Bronchial epithelial cell (primary cell): ENCODE data around the gene BFSP1. TPM values are rescaled to one million over a fixed set of nuclear protein-coding genes. Genes with fewer than 3 reads are reported as not detected.

ENCODE experiments used
- DNase-seq: peaks from one replicate; pipeline ENCODE4 v3.0.0-alpha.2; 2010; ENCODE audit warnings: low read depth
- FAIRE-seq: peaks from 2 replicates; lab custom pipeline; 2011; peaks lifted over from hg19 to GRCh38; lab: Jason Lieb, UNC
- H3K27me3 ChIP-seq: 2 replicates; pipeline ENCODE4 v1.5.1; 2011; ENCODE audit warnings: low read length; ENCODE audit not compliant: control insufficient read depth, insufficient read depth
- H3K36me3 ChIP-seq: 2 replicates; pipeline ENCODE4 v1.5.1; 2011; ENCODE audit warnings: low read length; ENCODE audit not compliant: control insufficient read depth, insufficient read depth
- H3K4me3 ChIP-seq: 2 replicates; pipeline ENCODE4 v1.5.1; 2011; ENCODE audit warnings: mild to moderate bottlenecking, low read depth, low read length, control low read depth
- total RNA-seq: library from RNA; depleted of rRNA; stranded (reverse); fragments of >200 nt; gene quantifications from 2 replicates; pipeline ENCODE4 v1.2.1, GENCODE V29; 2014
- TF ChIP-seq, protein P1 (sequence below): IDR thresholded peaks from 2 replicates; pipeline ENCODE4 v1.5.1; 2011; ENCODE audit warnings: mild to moderate bottlenecking, moderate library complexity, low read length, control low read depth, inconsistent platforms; ENCODE audit not compliant: insufficient read depth, severe bottlenecking

The BFSP1 gene
- total RNA-seq, 1 donor from 2014 or later, result 2.9 TPM

DNA sequence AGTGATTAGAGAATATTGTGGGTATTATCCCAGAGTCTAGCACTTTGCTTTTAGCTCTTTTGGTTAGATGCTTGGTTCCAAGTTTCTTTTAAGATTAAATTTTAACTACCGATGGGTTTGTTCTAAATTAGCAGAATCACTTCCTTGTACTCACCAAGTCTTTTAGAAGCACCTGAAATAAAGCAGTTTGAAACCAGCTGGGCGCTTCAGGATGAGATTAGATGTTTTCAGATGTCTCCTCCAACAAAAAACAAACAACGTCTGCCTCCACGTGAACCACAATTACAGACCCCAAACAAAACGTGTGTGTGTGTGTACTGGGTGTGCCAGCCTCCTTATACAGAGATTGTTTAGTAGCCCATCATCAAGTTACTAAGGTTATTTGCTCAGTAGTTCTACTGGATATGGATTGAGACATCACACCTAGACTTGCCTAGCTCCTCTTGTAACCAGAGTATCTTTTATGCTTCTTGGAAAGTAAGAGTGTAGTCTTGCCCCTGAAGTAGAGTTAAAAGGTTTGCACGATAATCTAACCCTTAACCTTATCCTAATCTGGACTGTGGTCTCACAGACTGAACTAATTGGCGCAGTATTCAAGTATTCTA lies 41.0 kb upstream of the BFSP1 start:
- Histone ChIP-seq H3K4me3 (peak overlapping the region; percentile 99), H3K27me3 (no peaks in the 10 kb centered on the region), H3K36me3 (peaks cover 4% of the 10 kb centered on the region)
- TF ChIP-seq, protein P1, sequence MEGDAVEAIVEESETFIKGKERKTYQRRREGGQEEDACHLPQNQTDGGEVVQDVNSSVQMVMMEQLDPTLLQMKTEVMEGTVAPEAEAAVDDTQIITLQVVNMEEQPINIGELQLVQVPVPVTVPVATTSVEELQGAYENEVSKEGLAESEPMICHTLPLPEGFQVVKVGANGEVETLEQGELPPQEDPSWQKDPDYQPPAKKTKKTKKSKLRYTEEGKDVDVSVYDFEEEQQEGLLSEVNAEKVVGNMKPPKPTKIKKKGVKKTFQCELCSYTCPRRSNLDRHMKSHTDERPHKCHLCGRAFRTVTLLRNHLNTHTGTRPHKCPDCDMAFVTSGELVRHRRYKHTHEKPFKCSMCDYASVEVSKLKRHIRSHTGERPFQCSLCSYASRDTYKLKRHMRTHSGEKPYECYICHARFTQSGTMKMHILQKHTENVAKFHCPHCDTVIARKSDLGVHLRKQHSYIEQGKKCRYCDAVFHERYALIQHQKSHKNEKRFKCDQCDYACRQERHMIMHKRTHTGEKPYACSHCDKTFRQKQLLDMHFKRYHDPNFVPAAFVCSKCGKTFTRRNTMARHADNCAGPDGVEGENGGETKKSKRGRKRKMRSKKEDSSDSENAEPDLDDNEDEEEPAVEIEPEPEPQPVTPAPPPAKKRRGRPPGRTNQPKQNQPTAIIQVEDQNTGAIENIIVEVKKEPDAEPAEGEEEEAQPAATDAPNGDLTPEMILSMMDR, result no peak
- DNase-seq, result peak; percentile 59
- FAIRE-seq, result no peak

DNA sequence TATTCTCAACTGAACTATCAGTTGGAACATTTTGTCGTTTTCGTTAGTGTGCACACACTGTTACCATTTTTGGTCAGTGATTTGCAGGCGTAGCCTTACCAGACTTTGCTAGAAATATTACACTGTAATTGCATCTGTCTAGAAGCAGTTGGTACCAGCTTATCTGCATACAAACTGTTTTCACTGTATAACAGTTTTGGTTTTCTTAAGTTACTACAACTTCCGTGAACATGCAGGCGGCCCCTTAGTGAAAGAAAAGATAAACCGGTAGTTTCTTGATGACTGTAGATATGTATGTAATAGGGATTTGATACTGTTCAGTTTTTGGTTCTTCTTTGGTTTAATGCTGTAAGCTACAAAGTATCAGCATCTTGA lies 40.0 kb upstream of the BFSP1 start:
- Histone ChIP-seq H3K36me3 (peaks cover 4% of the 10 kb centered on the region), H3K4me3 (peak overlapping the region; percentile 99), H3K27me3 (no peaks in the 10 kb centered on the region)
- TF ChIP-seq, protein P1, result no peak
- DNase-seq (no peak), FAIRE-seq (no peak)

DNA sequence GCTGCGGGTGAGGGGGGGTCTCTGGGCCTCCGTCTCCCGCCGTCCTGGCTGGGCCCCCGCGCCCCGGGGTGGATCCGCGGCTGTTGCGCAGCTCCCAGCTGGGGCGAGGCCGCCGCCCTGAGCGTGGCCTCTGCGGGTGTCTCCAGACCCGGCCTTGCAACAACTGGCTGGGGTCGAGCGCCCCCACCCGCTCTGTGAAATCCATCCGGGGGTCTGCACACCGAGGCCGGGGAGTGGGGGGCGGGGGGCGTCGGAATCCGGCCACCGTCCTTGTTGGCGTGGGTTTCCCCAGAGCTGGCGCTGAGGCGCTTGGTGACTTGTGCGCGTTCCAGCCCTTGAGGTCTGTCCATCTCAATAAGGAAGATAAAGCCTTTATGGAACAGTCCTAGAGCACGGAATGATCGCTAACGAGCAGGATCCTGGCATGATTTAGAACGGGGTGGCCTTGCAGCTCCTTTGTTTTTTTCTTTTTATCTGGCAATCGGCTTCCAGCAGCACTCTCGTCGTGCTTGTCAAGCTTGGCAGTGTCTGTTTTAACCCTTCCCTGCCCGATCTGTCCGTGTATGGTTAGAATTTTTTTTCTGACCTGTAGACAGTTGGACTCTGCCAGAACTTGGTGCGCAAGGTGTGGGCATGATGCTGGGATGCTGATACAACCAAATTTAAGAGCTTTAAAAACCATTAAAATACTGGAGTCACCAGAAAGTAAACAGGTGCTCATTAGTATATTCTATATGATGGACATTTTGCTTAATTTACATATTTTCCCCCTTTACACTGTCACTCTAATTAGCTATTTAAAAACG lies 39.4 kb upstream of the BFSP1 start:
- H3K27me3 ChIP-seq, result no peaks in the 10 kb centered on the region
- TF ChIP-seq, protein P1, result no peak
- H3K4me3 ChIP-seq, result peak overlapping the region; percentile 99
- no peak for DNase-seq
- peaks cover 4% of the 10 kb centered on the region for H3K36me3 ChIP-seq
- no peak for FAIRE-seq

DNA sequence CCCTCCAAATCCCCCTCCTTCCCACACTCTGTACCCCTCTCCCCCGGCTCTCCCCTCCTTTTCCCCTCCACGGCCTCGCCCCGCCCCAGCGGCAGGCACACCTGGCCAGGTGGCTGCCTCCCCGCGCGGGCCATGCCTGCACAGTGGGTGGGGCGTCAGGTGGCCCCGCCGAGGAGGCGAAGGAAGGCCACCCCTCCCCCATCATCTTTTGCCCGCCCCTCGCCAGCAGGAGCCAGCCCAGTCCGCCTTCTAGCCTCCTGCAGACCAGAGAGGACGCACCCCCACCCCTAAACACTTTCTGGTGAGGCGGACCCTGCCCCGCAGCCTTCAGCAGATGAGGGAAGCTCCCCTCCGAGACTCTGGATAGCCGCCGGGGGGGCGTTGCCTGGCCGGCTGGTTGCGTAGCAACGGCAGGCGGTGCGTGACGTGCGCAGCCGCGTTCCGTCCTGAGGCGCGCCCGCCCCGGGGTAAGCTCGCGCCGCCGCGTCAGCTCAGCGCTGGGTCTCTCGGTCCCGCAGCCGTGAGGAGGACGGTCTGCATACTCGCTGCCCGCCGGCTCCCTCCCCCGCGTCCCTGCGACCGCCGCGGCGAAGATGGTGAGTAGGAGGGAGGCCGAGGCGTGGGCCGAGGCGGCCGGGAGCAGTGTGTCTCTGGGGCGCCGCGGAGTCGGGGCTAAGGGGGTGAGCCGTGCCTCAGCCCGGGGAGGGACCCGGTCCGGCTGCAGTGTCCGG lies 38.6 kb upstream of the BFSP1 start, which contains the start of gene DSTN:
Gene DSTN (plus strand): TSS at position 460 of the 731 bp plus-strand sequence. CDS start 134 bp downstream, at position 594.
- no peak for FAIRE-seq
- Histone ChIP-seq H3K36me3 (peaks cover 4% of the 10 kb centered on the region), H3K4me3 (peak within 1 kb of the TSS; percentile 99), H3K27me3 (no peaks in the 10 kb centered on the region)
- TF ChIP-seq, protein P1, result no peak
- peak; percentile 84 for DNase-seq

DNA sequence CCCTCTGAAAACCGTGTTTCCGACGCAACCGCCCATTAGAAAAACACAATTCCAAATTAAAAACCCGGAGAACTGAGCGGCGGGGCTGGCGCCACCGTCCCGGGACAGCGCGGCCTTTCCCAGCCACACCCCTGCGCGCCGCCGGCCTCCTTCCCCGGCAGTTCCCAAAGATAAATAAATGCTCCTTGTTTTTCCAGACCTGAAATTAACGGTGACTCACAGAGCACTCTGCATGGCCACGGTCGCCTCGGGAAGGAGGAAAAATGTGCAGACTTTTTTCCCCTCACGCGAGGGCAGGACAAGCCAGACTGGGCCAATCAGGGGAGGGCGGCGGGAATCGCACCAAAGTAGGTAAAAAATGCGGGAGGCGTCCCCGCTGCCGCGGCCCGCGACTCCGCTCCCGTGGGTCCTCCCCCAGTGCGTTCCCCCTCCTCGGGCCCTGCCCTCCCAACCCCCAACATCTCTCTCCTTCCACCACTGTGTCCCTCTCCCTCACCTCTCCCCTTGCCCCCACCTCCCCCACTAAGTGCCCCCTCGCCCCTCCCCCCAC lies 37.9 kb upstream of the BFSP1 start:
- DNase-seq (peak; percentile 96), FAIRE-seq (no peak)
- Histone ChIP-seq H3K36me3 (peaks cover 1% of the 10 kb centered on the region), H3K4me3 (peak overlapping the region; percentile 99), H3K27me3 (no peaks in the 10 kb centered on the region)
- TF ChIP-seq, protein P1, result no peak
